ENCODE data around the gene HOXD11. TPM values are rescaled to one million over a fixed set of nuclear protein-coding genes. Genes with fewer than 3 reads are reported as not detected.

The HOXD11 gene
- total and polyA plus RNA-seq, 11 donors, result not detected

- 10 to 29% (median 19%) methylated on average over 15 to 34 of the region's 34 CpGs for WGBS, 4 donors
- H3K4me3 ChIP-seq, result no peak overlapping the region
Measured at GRCh38 chr2:176124110-176124946, 17.2 kb downstream of the HOXD11 start.

GRCh38 chr2:176124947-176125771 is 18.1 kb downstream of the HOXD11 start:
- Histone ChIP-seq H3K4me1 (peaks cover 4 to 42% (median 21%) of the 10 kb centered on the region in 12 donors), H3K36me3 (no peaks in the 10 kb centered on the region), H3K27ac (no peak overlapping the region), H3K27me3 (peaks cover 79 to 100% (median 94%) of the 10 kb centered on the region in 9 donors), H3K4me3 (no peak overlapping the region), H3K9me3 (no peaks in the 10 kb centered on the region)
- no peak for TF ChIP-seq POLR2A (IDR thresholded peaks at IDR 0.05)
- TF ChIP-seq, protein P1, sequence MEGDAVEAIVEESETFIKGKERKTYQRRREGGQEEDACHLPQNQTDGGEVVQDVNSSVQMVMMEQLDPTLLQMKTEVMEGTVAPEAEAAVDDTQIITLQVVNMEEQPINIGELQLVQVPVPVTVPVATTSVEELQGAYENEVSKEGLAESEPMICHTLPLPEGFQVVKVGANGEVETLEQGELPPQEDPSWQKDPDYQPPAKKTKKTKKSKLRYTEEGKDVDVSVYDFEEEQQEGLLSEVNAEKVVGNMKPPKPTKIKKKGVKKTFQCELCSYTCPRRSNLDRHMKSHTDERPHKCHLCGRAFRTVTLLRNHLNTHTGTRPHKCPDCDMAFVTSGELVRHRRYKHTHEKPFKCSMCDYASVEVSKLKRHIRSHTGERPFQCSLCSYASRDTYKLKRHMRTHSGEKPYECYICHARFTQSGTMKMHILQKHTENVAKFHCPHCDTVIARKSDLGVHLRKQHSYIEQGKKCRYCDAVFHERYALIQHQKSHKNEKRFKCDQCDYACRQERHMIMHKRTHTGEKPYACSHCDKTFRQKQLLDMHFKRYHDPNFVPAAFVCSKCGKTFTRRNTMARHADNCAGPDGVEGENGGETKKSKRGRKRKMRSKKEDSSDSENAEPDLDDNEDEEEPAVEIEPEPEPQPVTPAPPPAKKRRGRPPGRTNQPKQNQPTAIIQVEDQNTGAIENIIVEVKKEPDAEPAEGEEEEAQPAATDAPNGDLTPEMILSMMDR (IDR thresholded peaks at IDR 0.05), result no peak
- no peak for DNase-seq
- intact Hi-C loops (cut with DNase I), result loop anchor here (5.0 to 10.0 kb wide), 10 partner anchors 327 to 1022 kb away; no protein-coding TSS in a partner anchor
- ATAC-seq, result no peak
- 29 to 34% (median 33%) methylated on average over 8 to 9 of the region's 9 CpGs for WGBS, 4 donors

More at GRCh38 chr2:176124110-176124946, 17.2 kb downstream of the HOXD11 start:
- intact Hi-C loops (cut with DNase I), result loop anchor here in 3 of 10 donors (10.0 kb wide), 1 partner anchor 690 kb away; no protein-coding TSS in a partner anchor
- Histone ChIP-seq H3K9me3 (no peaks in the 10 kb centered on the region), H3K36me3 (no peaks in the 10 kb centered on the region), H3K27ac (no peak overlapping the region), H3K4me1 (peaks cover 1 to 33% (median 19%) of the 10 kb centered on the region in 12 donors), H3K27me3 (peaks cover 77 to 100% (median 98%) of the 10 kb centered on the region in 9 donors)
- DNase-seq (no peak), ATAC-seq (no peak)
- TF ChIP-seq POLR2A (IDR thresholded peaks at IDR 0.05), result no peak
- TF ChIP-seq, protein P1 (IDR thresholded peaks at IDR 0.05), result no peak

GRCh38 chr2:176125772-176126054 is 18.6 kb downstream of the HOXD11 start:
- Histone ChIP-seq H3K27me3 (peaks cover 79 to 100% (median 94%) of the 10 kb centered on the region in 9 donors), H3K9me3 (no peaks in the 10 kb centered on the region), H3K4me1 (peaks cover 4 to 47% (median 23%) of the 10 kb centered on the region in 12 donors), H3K4me3 (no peak overlapping the region), H3K36me3 (no peaks in the 10 kb centered on the region), H3K27ac (no peak overlapping the region)
- ATAC-seq (no peak), DNase-seq (no peak)
- no peak for TF ChIP-seq POLR2A (IDR thresholded peaks at IDR 0.05)
- TF ChIP-seq, protein P1 (IDR thresholded peaks at IDR 0.05), result no peak
- WGBS, 4 donors, result 19 to 45% (median 35%) methylated on average over 6 of the region's 6 CpGs
- intact Hi-C loops (cut with DNase I), result loop anchor here (1.0 to 10.0 kb wide), 13 partner anchors 327 to 1023 kb away; no protein-coding TSS in a partner anchor

Measured in heart left ventricle (tissue), 16 donors.